Immature natural killer cell (primary cell): Measurements from ENCODE around the gene FKBP14. TPM values are rescaled to one million over a fixed set of nuclear protein-coding genes. Genes with fewer than 3 reads are reported as not detected.

Experiments
- DNase-seq, 3 donors: peaks; one replicate each; pipeline ENCODE4 v3.0.0; 2022; ENCODE audit warnings: mixed read lengths in 1 of 3
- H3K27ac Mint-ChIP-seq, 6 donors: one replicate each; pipeline ENCODE4 v1.8.0; 2020; ENCODE audit warnings: mixed read lengths in 6 of 6, mild to moderate bottlenecking in 5 of 6, inconsistent platforms in 4 of 6, moderate library complexity in 3 of 6
- H3K27me3 Mint-ChIP-seq, 3 donors: one replicate each; pipeline ENCODE4 v1.8.0; 2020 to 2021; ENCODE audit warnings: low read depth in 3 of 3, mild to moderate bottlenecking in 3 of 3, mixed read lengths in 3 of 3, moderate library complexity in 3 of 3, inconsistent platforms in 1 of 3
- H3K36me3 Mint-ChIP-seq, 3 donors: one replicate each; pipeline ENCODE4 v1.8.0; 2020; ENCODE audit warnings: mixed read lengths in 3 of 3, inconsistent platforms in 2 of 3, mild to moderate bottlenecking in 2 of 3
- H3K4me1 Mint-ChIP-seq, 2 donors: one replicate each; pipeline ENCODE4 v1.8.0; 2020; ENCODE audit warnings: inconsistent platforms in 2 of 2, mild to moderate bottlenecking in 2 of 2, mixed read lengths in 2 of 2, moderate library complexity in 1 of 2
- H3K4me3 Mint-ChIP-seq, 5 donors: one replicate each; pipeline ENCODE4 v1.8.0; 2020; ENCODE audit warnings: mild to moderate bottlenecking in 5 of 5, mixed read lengths in 5 of 5, inconsistent platforms in 3 of 5, moderate library complexity in 3 of 5
- H3K9me3 Mint-ChIP-seq, 6 donors: one replicate each; pipeline ENCODE4 v1.8.0; 2020; ENCODE audit warnings: mild to moderate bottlenecking in 6 of 6, mixed read lengths in 6 of 6, inconsistent platforms in 4 of 6, moderate library complexity in 3 of 6
- polyA plus RNA-seq, 3 donors: library from polyadenylated mRNA; unstranded; fragments of 300-500 nt; fragmentation: Illumina TruSeq; gene quantifications; one replicate each; pipeline ENCODE4 v1.2.3, GENCODE V29; 2021

FKBP14 gene
- polyA plus RNA-seq, 3 donors from 2014 or later: 1.1 to 1.9 (median 1.5) TPM

DNA sequence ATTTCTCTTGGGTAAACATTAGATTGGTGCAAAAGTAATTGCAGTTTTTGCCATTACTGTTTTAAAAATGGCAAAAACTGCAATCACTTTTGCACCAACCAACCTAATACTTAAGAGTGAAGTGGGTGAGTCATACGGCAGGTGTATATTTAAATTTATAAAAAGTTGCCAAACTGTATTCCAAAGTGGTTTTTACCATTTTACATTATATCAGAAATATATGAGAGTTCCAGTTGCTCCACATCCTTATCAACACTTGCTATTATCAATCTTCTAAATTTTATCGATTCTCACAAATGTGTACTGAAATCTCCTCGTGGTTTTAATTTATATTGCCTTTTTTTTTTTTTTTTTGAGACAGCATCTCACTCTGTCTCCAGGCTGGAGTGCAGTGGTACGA, 33.4 kb downstream of the FKBP14 start:
- DNase-seq: no peak
- Mint-ChIP-seq H3K27ac (no peak overlapping the region), H3K36me3 (peaks cover 5 to 8% (median 5%) of the 10 kb centered on the region in 3 donors), H3K9me3 (peaks cover 10 to 33% (median 18%) of the 10 kb centered on the region in 6 donors), H3K27me3 (peaks cover 8 to 25% (median 12%) of the 10 kb centered on the region in 3 donors), H3K4me1 (peaks cover 15 to 21% of the 10 kb centered on the region in 2 donors), H3K4me3 (no peak overlapping the region)

DNA sequence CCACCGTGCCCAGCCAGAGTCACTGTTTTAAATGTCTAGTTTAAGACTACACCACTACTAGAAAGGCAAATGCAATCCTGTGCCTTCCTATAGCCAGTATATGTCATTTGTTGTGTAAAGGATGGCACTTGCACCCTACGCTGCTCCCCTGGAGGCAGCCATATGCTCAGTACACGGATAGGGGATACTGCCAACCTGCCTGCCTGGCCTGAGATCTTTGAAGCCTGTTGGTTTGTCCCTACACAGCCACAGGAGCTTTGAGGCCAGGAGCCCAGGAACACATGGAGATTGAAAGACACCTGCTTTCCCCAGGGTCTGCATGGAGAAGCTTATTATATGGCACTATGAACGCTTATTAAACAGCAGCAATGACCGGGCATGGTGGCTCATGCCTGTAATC, 34.6 kb downstream of the FKBP14 start:
- no peak overlapping the region for H3K27ac Mint-ChIP-seq
- peaks cover 5 to 7% (median 5%) of the 10 kb centered on the region in 3 donors for H3K36me3 Mint-ChIP-seq
- H3K4me1 Mint-ChIP-seq: peaks cover 23 to 33% of the 10 kb centered on the region in 2 donors
- DNase-seq: no peak
- H3K27me3 Mint-ChIP-seq: peaks cover 8 to 26% (median 16%) of the 10 kb centered on the region in 3 donors
- H3K9me3 Mint-ChIP-seq: peaks cover 7 to 29% (median 15%) of the 10 kb centered on the region in 6 donors
- peak overlapping the region in 1 of 5 donors; percentile 21 for H3K4me3 Mint-ChIP-seq

DNA sequence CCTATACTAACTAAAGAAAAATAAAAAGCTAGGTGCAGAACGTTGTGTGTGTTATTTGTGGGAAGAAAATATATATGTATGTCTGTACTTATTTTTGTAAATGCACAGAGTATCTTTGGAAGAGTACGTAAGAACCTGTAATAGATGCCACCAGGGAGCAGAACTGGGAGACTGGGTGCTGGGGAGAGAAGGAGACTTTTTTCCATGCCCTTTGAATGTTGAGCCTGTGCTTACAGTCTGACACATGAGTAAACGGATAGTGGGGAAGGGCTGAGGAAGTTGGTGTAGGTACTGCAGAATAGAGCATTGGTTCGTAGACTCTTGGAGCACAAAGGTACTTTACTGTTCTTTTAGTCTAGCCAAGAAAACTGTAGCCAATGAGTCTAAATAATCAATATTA, 35.6 kb downstream of the FKBP14 start:
- H3K4me3 Mint-ChIP-seq: peak overlapping the region; percentile 43 to 87 (median 63)
- peaks cover 8 to 27% (median 15%) of the 10 kb centered on the region in 3 donors for H3K27me3 Mint-ChIP-seq
- peak overlapping the region in 1 of 6 donors; percentile 2 for H3K27ac Mint-ChIP-seq
- peaks cover 25 to 36% of the 10 kb centered on the region in 2 donors for H3K4me1 Mint-ChIP-seq
- peaks cover 0 to 19% (median 10%) of the 10 kb centered on the region in 6 donors for H3K9me3 Mint-ChIP-seq
- DNase-seq: no peak
- H3K36me3 Mint-ChIP-seq: no peaks in the 10 kb centered on the region

GRCh38 chr7:29989257-29989995, 37.1 kb downstream of the FKBP14 start, which contains the start of gene SCRN1:
TSS of gene SCRN1 (minus strand) at chr7:29989801. CDS start at chr7:29969067, 20,734 bp downstream.
- Mint-ChIP-seq H3K4me3 (peak within 1 kb of the TSS; percentile 81 to 94 (median 91)), H3K9me3 (peaks cover 0 to 19% (median 10%) of the 10 kb centered on the region in 6 donors), H3K4me1 (peaks cover 30 to 42% of the 10 kb centered on the region in 2 donors), H3K27me3 (peaks cover 8 to 27% (median 15%) of the 10 kb centered on the region in 3 donors), H3K27ac (peak within 1 kb of the TSS; percentile 71 to 96 (median 88)), H3K36me3 (no peaks in the 10 kb centered on the region)
- DNase-seq: peak; percentile 31 to 44 (median 44)

DNA sequence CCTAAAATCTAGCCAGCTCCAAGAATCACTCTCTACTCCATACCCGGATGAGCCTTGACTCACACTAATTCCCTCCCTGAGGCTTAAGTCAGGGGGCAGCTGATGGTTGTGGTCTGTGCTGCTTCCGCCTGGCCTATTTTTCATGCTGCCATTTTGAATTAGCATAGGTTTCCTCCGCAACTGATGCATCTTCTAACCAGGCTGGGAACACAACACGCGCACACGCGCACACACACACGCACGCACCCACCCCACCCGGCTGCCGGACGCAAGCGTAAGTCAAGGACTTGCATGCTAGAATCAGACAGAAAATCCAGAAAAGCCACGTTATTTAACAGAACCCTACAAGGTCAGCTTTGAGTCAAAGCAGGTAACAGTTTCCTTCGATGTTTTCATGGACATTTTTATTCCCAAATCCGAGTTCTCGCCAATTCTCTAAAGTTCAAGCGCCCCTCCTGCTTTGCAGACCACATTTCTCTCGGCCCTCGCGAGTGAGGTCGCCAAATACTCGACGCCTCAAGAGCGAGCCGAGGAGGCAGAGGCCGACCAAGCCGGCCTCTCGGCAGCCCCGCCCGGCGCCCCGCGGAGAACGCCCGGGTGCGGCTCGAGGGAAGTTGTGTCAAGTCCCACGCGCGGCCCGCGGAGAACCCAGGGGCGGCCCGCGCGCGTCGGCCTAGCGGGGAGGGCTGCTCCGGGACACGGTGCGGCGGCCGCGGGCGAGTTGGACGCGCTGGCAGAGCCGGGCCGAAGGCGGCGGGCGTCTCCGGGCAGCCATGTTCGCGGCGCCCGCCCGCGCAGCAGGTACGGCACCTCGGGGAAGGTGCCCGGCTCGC, 37.9 kb downstream of the FKBP14 start:
- DNase-seq: peak; percentile 46 to 59 (median 48)
- Mint-ChIP-seq H3K27ac (peak overlapping the region; percentile 71 to 96 (median 88)), H3K4me1 (peaks cover 31 to 45% of the 10 kb centered on the region in 2 donors), H3K9me3 (peaks cover 0 to 14% (median 9%) of the 10 kb centered on the region in 6 donors), H3K36me3 (no peaks in the 10 kb centered on the region), H3K4me3 (peak overlapping the region; percentile 78 to 94 (median 91)), H3K27me3 (peaks cover 8 to 27% (median 15%) of the 10 kb centered on the region in 3 donors)

DNA sequence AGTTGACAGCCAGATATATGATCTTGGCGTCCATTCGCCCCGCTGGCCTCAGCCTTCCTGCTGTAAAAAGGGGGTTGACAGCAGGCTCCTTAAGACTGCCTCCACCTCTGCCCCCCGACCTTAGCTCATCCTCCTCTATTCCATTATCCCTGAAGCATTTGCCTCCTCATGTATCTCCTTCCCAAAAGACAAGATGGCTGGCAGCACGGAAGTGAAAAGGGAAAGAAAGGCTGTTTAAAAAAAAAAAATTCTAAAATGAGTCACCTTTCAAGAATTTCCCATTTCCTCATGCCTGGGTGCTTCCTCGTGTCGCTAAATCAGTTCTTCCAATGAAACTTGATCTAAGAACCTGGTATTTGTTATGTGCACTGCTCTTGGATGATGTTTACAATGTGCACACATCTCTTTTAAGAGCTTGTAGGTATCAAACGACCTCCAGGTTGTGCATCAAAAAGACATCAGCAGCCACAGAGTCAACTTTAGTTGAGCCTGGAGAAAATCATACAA, 38.6 kb downstream of the FKBP14 start:
- Mint-ChIP-seq H3K27ac (peak overlapping the region; percentile 48 to 96 (median 88)), H3K4me3 (peak overlapping the region; percentile 78 to 94 (median 91)), H3K9me3 (peaks cover 0 to 7% (median 5%) of the 10 kb centered on the region in 6 donors), H3K27me3 (peaks cover 8 to 27% (median 15%) of the 10 kb centered on the region in 3 donors), H3K4me1 (peaks cover 32 to 48% of the 10 kb centered on the region in 2 donors), H3K36me3 (no peaks in the 10 kb centered on the region)
- DNase-seq: no peak

DNA sequence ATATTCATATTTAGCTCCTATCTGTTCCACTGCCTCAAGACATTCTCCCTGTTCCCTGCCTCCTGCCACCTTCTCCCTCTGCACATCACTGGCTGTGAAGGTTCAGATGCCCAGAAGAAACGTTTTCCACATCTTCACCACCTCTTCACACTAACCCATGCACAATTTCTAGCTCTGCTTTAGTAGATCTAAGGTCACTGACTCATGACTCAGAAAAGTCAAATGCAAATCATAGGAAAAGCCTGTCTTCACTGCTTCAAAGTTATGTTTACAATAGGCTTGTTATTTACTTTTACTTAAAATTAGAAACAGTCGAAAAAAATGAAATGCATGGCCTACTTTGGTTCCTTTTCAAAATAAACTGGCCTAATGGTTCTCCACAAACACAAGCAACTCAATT, 39.4 kb downstream of the FKBP14 start:
- no peak for DNase-seq
- H3K9me3 Mint-ChIP-seq: no peaks in the 10 kb centered on the region
- H3K27me3 Mint-ChIP-seq: peaks cover 8 to 27% (median 15%) of the 10 kb centered on the region in 3 donors
- H3K4me1 Mint-ChIP-seq: peaks cover 32 to 48% of the 10 kb centered on the region in 2 donors
- H3K4me3 Mint-ChIP-seq: peak overlapping the region in 1 of 5 donors; percentile 24
- H3K36me3 Mint-ChIP-seq: no peaks in the 10 kb centered on the region
- peak overlapping the region in 4 of 6 donors; percentile 12 to 94 (median 76) for H3K27ac Mint-ChIP-seq

- Mint-ChIP-seq H3K4me1 (peaks cover 3 to 21% of the 10 kb centered on the region in 2 donors), H3K4me3 (no peak overlapping the region), H3K36me3 (no peaks in the 10 kb centered on the region), H3K27ac (no peak overlapping the region), H3K27me3 (no peaks in the 10 kb centered on the region), H3K9me3 (no peaks in the 10 kb centered on the region)
- no peak for DNase-seq
Observed at GRCh38 chr7:29980151-29980550, 46.4 kb downstream of the FKBP14 start.

DNA sequence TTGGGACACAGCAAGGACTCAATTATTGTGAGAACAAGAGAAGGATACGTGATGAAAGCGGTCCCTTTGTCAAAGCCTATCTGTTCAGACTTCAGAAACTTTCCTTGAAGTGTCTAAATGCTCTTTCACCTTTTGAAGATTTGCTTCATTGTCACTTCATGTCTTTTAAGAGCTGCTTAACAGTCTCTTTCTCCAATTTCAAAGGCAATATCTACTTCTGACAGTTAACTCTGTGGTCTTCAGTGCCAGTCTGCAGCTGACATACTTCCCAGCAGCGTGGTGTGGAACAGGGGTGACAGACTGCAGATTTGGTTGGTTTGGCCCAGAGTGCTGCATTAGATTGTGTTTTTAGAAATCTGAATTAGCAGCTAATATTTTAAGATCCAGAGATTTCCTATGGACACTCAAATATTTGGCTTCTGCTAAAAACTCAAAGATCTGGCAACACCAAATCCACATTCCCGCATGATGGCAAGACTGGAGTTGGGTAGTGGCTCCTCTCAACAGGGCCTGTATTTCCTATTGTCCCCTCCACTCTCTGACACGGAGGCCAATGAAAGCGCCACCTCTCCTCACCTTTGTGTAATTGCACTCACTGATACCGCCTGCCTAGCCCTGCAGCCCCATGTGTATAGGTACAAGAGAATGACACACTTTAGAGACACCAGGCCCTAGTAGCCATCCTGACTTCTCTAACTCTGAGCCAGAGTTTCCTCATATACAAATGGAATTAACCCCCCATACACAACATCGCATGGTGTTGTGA, 48.4 kb downstream of the FKBP14 start:
- H3K36me3 Mint-ChIP-seq: no peaks in the 10 kb centered on the region
- no peaks in the 10 kb centered on the region for H3K9me3 Mint-ChIP-seq
- no peak overlapping the region for H3K27ac Mint-ChIP-seq
- H3K4me1 Mint-ChIP-seq: peaks cover 2 to 15% of the 10 kb centered on the region in 2 donors
- no peak for DNase-seq
- no peak overlapping the region for H3K4me3 Mint-ChIP-seq
- peaks cover 0 to 2% (median 0%) of the 10 kb centered on the region in 3 donors for H3K27me3 Mint-ChIP-seq

- Mint-ChIP-seq H3K9me3 (no peaks in the 10 kb centered on the region), H3K27ac (no peak overlapping the region), H3K36me3 (no peaks in the 10 kb centered on the region), H3K27me3 (peaks cover 0 to 2% (median 0%) of the 10 kb centered on the region in 3 donors), H3K4me1 (peaks cover 2 to 13% of the 10 kb centered on the region in 2 donors), H3K4me3 (no peak overlapping the region)
- DNase-seq: no peak
Observed at GRCh38 chr7:29976673-29977415, 49.7 kb downstream of the FKBP14 start.

DNA sequence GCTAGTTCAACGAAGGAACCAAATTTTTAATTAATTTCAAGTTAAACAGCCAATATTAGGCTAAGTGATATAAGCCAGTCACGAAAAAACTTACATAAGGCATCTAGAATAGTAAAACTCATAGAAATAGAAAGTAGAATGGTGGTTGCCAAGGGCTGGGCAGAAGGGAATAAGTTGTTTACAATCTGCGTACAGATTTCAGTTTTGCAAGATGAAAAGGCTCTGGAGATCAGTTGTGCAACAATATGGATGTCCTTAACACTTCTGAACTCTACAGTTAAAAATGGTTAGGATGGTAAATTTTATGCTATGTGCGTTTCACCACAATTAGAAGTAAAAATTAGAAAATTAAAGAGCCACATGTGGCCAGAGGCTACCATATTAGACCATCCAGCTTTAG, 50.2 kb downstream of the FKBP14 start:
- no peak for DNase-seq
- no peak overlapping the region for H3K4me3 Mint-ChIP-seq
- H3K36me3 Mint-ChIP-seq: no peaks in the 10 kb centered on the region
- peaks cover 0 to 2% (median 0%) of the 10 kb centered on the region in 3 donors for H3K27me3 Mint-ChIP-seq
- H3K9me3 Mint-ChIP-seq: no peaks in the 10 kb centered on the region
- peaks cover 2 to 8% of the 10 kb centered on the region in 2 donors for H3K4me1 Mint-ChIP-seq
- H3K27ac Mint-ChIP-seq: no peak overlapping the region

- H3K27ac Mint-ChIP-seq: no peak overlapping the region
Observed at GRCh38 chr7:29975561-29975960, 50.9 kb downstream of the FKBP14 start.

More at GRCh38 chr7:29975561-29975960, 50.9 kb downstream of the FKBP14 start:
- no peak for DNase-seq
- H3K27me3 Mint-ChIP-seq: peaks cover 0 to 2% (median 0%) of the 10 kb centered on the region in 3 donors
- no peak overlapping the region for H3K4me3 Mint-ChIP-seq
- H3K9me3 Mint-ChIP-seq: no peaks in the 10 kb centered on the region
- peaks cover 6 to 12% of the 10 kb centered on the region in 2 donors for H3K4me1 Mint-ChIP-seq
- no peaks in the 10 kb centered on the region for H3K36me3 Mint-ChIP-seq
